Prostate gland (tissue), 2 donors: ENCODE data around the gene MAD2L1BP.

Source experiments
- CTCF ChIP-seq, 4 experiments: fragments of 200-600 bp in 2 of 4; fragments of 450-650 bp in 2 of 4; sonication (generic) in 2 of 4; IDR thresholded peaks; 1 replicate in 3 of 4; 2 replicates in 1 of 4; pipeline ENCODE4 v1.5.1; 2016 to 2019; ENCODE audit warnings: antibody characterized with exemption in 4 of 4, mild to moderate bottlenecking in 2 of 4, moderate library complexity in 2 of 4
- POLR2A ChIP-seq: fragments of 450-650 bp; IDR thresholded peaks from one replicate; pipeline ENCODE4 v1.6.1; 2016; ENCODE audit warnings: antibody characterized with exemption, mild to moderate bottlenecking
- POLR2AphosphoS5 ChIP-seq: sonication (generic); formaldehyde crosslinking; IDR thresholded peaks from one replicate; pipeline ENCODE4 v1.6.1; 2017; ENCODE audit warnings: antibody characterized with exemption

- no peak for TF ChIP-seq POLR2A
- no peak for TF ChIP-seq CTCF (IDR thresholded peaks at IDR 0.05)
- no peak for TF ChIP-seq POLR2AphosphoS5
Measured at GRCh38 chr6:43681303-43681702, 45.7 kb downstream of the MAD2L1BP start.
